Sciatic nerve (tissue), 2 donors: ENCODE measurements around the gene SPPL3. TPM values are rescaled to one million over a fixed set of nuclear protein-coding genes. Genes with fewer than 3 reads are reported as not detected.

Source experiments
- ATAC-seq: fragments of 200-7000 bp; cut with Tn5 transposase; one replicate; pipeline ENCODE4 v1.9.1; 2020; ENCODE audit warnings: mild to moderate bottlenecking, moderate library complexity
- DNase-seq: peaks from one replicate; pipeline ENCODE4 v3.0.0-alpha.2; 2020; ENCODE audit warnings: low spot score
- intact Hi-C: fragments of 100-400 bp; cut with DNase I; formaldehyde crosslinking; loops from one replicate; pipeline ENCODE4 v1.14.2; 2022
- total RNA-seq: library from RNA; stranded (reverse); fragmentation: NEBNext Ultra II Directional; extraction: Animal tissue kit (Norgen Biotek cat#: 25700); gene quantifications from one replicate; pipeline ENCODE4 v1.2.1, GENCODE V29; 2021
- donor health status: DM: no; HTN: no; CAD: no.
- donor health status: DM: no; HTN: no; CAD: no.

Gene SPPL3
- total RNA-seq, 1 donor from 2014 or later: 58.5 TPM

DNA sequence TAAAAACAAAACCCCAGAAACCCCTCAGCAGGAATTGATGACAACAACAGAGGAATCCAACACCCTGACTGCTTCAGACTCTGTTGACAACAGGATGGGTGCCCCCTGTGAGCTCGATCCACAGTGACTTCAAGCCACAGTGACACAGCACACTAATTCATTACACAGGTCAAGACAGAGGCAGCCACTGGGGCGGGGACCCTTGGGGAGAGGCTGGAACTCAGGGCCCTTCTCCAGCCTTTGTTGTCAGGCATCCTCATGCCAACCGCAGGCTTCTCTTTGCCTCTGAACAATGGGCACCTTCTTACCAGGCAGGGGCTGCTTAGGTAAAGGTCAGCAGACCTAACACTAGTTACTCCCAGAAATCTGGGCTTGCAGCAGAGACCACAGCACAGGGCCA is 140.9 kb downstream of the SPPL3 start:
- ATAC-seq: no peak
- intact Hi-C loops: no loop called here

GRCh38 chr12:120762086-120762485 is 142.1 kb downstream of the SPPL3 start:
- DNase-seq (no peak), ATAC-seq (peak; percentile 32)
- intact Hi-C loops: no loop called here

More for the DNA sequence above, 140.9 kb downstream of the SPPL3 start:
- DNase-seq: no peak

GRCh38 chr12:120761519-120761934 is 142.6 kb downstream of the SPPL3 start:
- no peak for DNase-seq
- ATAC-seq: peak; percentile 74
- intact Hi-C loops: no loop called here

GRCh38 chr12:120760349-120761254 is 143.6 kb downstream of the SPPL3 start:
- intact Hi-C loops: no loop called here
- ATAC-seq (no peak), DNase-seq (no peak)

GRCh38 chr12:120759591-120760348 is 144.4 kb downstream of the SPPL3 start:
- ATAC-seq (no peak), DNase-seq (no peak)
- intact Hi-C loops: no loop called here

DNA sequence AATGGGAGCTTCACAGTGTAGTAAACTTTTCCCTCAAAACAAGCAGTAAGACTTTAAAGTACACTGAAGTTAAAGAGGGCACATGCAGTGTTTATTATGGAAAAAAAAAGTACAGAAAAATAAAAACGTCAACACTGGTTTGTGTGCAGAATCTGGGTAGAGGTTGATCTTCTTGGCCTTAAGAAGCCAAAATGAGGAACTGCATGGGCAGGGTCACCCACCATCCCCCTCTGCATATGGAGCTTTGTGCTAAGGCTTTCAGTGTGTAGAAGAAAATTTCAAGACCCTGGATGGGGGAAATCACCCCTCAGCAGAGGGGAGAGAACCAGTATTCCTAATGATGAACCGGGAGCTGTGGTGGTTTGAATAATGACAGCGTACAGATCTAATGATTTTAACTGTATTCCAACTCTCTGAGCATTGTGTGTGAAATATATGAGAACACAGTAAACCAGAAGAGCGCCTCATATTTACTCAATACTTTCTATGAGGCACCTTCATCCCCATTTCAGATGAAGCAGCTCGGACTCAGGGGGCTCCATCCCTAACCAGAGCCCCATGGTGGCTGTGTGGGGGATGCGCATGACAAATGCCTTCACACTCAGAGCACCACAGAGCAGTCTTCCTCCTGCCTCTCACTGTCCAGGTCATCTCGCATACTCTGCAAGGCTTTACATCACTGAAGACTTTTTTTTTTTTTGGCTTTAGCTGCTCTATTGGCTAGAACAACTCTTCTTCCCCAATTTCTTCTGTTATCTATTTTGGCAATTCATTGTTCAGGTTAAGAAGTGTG is 145.2 kb downstream of the SPPL3 start:
- no peak for ATAC-seq
- intact Hi-C loops: no loop called here
- no peak for DNase-seq

DNA sequence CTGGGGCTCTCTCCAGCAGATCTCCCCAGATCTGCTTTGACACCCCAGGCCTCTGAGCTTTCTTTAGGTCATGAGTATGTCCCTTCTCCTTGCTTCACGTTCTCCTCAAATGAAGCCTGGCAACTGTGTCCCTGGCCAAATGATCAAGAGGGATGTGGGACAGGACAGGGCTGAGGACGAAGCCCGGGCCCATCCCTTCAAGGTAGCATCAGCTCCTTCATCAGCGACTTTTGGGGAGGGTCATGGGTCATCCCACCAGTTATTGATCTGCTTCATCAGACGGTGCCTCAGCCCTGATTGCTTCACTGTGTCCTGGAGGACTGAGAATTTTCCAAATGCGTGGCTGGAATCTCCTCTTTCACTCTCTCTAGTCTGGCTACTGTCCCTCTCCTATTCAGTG is 146.2 kb downstream of the SPPL3 start:
- ATAC-seq (no peak), DNase-seq (no peak)
- intact Hi-C loops: no loop called here

DNA sequence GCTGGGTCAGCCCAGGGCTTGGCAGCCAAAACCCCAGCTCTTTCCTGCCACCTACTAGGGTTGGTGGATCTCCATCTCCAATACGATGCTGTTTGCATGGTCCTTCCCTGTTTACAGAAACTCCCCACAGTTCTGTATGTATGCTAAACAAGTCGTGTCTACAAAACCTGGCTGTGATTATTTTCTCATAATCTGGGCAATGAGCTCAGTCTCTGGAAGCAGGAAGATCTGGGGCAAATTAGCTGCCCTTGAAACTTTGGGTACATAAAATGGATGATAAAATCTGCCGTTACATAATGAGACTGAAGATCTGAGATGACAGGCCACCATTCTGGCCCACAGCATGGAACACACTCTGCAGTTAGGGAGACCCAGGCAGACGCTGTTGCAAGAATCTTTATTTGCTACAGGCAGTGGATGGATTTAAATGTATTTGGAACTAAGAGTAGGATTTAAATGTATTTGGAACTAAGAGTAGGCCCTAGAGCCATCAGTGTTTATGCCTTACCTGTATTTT is 146.9 kb downstream of the SPPL3 start:
- DNase-seq (no peak), ATAC-seq (no peak)
- intact Hi-C loops: no loop called here

- no peak for ATAC-seq
- intact Hi-C loops: no loop called here
- no peak for DNase-seq
Observed at GRCh38 chr12:120755269-120755668, 148.9 kb downstream of the SPPL3 start.

- ATAC-seq: no peak
- intact Hi-C loops: no loop called here
- no peak for DNase-seq
Observed at GRCh38 chr12:120754792-120755191, 149.4 kb downstream of the SPPL3 start.

DNA sequence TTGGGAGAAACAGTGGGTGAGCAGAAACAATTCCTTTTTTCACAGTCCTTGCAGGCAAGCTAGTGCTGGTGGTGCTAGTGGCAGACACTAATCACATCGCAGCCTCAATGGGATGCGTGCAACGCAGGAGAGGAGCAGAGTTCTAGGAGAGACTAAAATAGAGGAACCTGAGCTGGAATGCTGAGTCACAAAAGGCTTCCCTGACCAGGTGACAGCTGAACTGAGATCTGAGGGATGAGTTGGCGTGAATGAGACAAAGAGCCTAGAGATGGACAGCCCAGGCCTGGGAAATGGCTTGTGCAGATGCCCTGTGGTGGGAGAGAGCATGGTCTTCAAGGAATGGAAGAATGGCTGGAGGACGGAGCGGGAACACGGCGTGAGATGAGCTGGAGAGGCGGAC is 152.8 kb downstream of the SPPL3 start:
- intact Hi-C loops: no loop called here
- DNase-seq (no peak), ATAC-seq (no peak)

DNA sequence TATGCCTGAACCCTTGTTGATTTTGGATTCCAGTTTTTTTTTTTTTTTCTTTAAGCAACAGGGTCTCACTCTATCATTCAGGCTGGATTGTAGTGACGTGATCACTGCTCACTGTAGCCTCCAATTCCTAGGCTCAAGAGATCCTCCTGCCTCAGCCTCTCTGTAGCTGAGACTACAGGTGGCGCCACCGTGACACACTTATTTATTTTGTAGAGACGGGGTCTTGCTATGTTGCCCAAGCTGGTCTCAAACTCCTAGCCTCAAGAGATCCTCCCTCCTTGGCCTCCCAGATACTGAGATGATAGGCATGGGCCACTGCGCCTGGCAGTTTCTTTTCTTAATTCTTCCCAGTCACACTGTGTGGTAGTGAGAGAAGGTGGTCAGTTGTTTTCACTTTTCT is 153.4 kb downstream of the SPPL3 start:
- no peak for DNase-seq
- ATAC-seq: no peak
- intact Hi-C loops: no loop called here

GRCh38 chr12:120749256-120749655 is 154.9 kb downstream of the SPPL3 start:
- intact Hi-C loops: no loop called here

DNA sequence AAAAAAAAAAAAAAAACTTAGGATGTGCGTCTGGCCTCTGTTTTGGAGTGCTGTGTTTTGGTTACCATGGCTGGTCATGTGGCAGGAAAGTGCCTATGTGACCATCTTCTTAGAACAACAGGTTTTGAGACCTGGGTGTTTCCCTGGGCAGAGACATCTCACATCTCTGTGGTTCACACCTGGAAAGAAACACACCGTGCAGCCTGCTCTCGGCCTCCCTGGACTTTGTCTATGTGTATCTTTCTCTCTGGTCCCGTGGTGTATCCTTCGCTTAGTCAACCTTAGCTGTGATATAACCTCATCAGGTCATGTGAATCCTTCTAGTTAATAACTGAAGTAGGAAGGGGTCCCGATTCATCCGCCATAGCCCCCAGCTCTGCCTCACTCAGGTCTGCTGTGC is 155.9 kb downstream of the SPPL3 start:
- intact Hi-C loops: no loop called here
- ATAC-seq: no peak
- DNase-seq: no peak

More at GRCh38 chr12:120749256-120749655, 154.9 kb downstream of the SPPL3 start:
- no peak for DNase-seq
- ATAC-seq: no peak

DNA sequence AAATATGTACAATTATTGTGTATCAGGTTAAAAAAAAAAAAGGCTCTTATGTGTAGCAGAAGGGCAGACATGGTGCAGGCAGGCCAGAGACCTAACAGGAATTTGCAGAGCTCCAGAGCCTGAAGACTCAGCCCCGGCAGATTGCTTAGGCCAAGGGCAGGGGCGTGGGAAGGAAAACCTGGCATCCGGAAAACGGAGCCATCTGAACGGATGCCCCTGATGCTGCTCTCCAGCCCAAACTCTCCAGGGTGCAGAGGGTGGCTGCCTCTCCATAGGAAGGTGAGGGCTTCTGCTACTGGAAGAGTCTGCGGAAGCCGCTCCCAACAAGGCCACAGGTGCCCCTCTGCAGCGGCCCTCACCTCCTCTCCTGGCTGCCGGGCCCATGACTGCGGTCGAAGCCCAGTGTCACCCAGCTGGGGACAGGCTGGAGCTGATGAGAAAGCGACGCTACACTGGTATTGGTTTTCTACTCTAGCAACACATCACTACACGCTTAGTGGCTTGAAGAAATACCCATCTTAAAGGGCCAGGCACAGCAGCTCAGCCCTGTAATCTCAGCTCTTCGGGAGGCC is 159.2 kb downstream of the SPPL3 start:
- DNase-seq: no peak
- intact Hi-C loops: no loop called here
- no peak for ATAC-seq

DNA sequence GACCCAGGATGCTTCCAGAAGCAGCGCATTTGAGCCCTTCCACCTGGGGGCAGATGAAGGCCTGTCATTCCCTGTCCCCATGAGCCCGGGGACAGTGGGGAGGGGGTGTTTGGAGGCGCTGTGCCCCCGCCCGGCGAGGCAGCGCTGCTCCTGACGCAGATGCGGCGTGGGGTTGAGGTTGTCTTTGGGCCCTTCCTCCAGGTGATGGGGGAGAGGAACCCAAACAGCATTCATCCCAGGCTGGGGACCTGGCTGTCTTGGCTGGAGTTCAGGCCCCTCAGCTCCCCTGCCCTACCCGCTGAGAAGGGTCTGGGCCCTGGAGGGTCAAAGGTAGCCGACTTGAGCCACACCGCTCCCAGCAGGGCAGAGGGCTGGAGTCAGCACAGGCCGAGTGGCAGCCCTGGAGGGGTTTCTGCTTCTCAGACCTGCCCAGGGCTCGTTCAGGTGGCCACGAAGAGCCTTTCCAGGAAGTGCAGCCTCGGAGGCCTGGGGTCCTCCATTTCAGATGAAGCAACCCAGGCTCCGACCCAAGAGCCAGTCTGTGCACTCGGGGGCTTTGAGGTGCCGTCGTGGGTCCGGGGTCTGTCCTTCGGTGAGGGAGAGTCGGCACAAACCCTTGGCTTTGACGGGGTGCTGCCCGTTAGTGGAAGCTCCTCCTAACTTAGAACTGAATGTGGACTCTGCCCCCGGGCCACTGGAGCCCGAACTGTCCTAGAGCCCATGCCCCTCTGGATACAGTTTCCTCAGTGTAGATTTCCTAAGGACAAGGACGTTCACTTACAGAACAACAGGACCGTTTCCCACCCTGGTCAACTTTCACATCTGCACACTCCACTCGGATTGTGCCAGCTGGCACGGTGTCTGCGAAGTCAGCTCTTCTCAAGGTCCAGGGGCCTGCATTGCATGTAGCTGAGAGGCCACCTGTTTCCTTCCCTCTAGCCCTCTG is 162.4 kb downstream of the SPPL3 start:
- DNase-seq (no peak), ATAC-seq (peak; percentile 67)
- intact Hi-C loops: no loop called here

DNA sequence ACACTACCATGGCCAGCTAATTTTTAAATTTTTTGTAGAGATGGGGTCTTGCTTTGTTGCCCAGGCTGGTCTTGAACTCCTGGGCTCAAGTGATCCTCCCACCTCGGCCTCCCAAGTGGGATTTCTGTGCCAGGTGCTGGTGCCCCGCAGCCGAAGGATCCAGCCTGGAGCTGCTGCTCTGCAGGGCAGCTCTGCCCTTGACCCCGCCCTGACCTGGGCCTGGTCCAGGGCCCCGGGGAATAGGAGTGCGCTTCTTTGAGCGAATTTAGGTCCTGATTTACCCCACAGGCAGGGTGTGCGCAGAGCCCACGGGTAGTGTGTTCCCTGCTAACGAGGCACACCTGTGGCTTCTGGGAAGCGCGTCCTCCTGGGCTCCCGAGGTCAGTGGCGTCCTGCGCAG is 163.3 kb downstream of the SPPL3 start:
- no peak for DNase-seq
- intact Hi-C loops: no loop called here
- no peak for ATAC-seq
